ENCODE data around the gene BCDIN3D. TPM values are rescaled to one million over a fixed set of nuclear protein-coding genes. Genes with fewer than 3 reads are reported as not detected.
"Not testable (repeated sequence)": the region's sequence is repeated elsewhere in the genome, so short reads cannot be mapped to it uniquely, and the experiment has no call there.

Gene BCDIN3D
- total RNA-seq, 4 donors from 2014 or later = 2.3 to 5.2 (median 3.1) TPM

GRCh38 chr12:49873361-49873934 is 30.5 kb upstream of the BCDIN3D start:
- Histone ChIP-seq H3K4me3 (no peak overlapping the region), H3K9me3 (no peaks in the 10 kb centered on the region), H3K27me3 (no peaks in the 10 kb centered on the region), H3K27ac (no peak overlapping the region), H3K4me1 (peaks cover 0 to 3% (median 0%) of the 10 kb centered on the region in 4 donors), H3K36me3 (no peaks in the 10 kb centered on the region)
- TF ChIP-seq POLR2A (IDR thresholded peaks at IDR 0.05) (no peak), CTCF (IDR thresholded peaks at IDR 0.05) (no peak)
- peak in 1 of 3 donors; percentile 18 for DNase-seq

- H3K36me3 ChIP-seq = no peaks in the 10 kb centered on the region
- no peak overlapping the region for H3K27ac ChIP-seq
- H3K27me3 ChIP-seq = no peaks in the 10 kb centered on the region
- no peak for TF ChIP-seq POLR2A (IDR thresholded peaks at IDR 0.05)
- no peak for TF ChIP-seq CTCF (IDR thresholded peaks at IDR 0.05)
- H3K4me3 ChIP-seq = no peak overlapping the region
- no peaks in the 10 kb centered on the region for H3K9me3 ChIP-seq
- DNase-seq = no peak
- H3K4me1 ChIP-seq = peaks cover 0 to 6% (median 0%) of the 10 kb centered on the region in 4 donors
Measured at GRCh38 chr12:49872781-49873181, 29.9 kb upstream of the BCDIN3D start.

- H3K27ac ChIP-seq = no peak overlapping the region
- no peaks in the 10 kb centered on the region for H3K27me3 ChIP-seq
- no peak for DNase-seq
- TF ChIP-seq POLR2A (IDR thresholded peaks at IDR 0.05) (no peak), CTCF (IDR thresholded peaks at IDR 0.05) (no peak)
- no peaks in the 10 kb centered on the region for H3K36me3 ChIP-seq
- H3K4me3 ChIP-seq = no peak overlapping the region
- H3K4me1 ChIP-seq = peaks cover 0 to 10% (median 0%) of the 10 kb centered on the region in 4 donors
- no peaks in the 10 kb centered on the region for H3K9me3 ChIP-seq
Measured at GRCh38 chr12:49872381-49872780, 29.5 kb upstream of the BCDIN3D start.

- not testable (repeated sequence) for DNase-seq, H3K27me3 ChIP-seq
Measured at GRCh38 chr12:49871811-49872251, 28.9 kb upstream of the BCDIN3D start.

GRCh38 chr12:49871263-49871561 is 28.3 kb upstream of the BCDIN3D start:
- no peak overlapping the region for H3K27ac ChIP-seq
- no peaks in the 10 kb centered on the region for H3K27me3 ChIP-seq
- H3K9me3 ChIP-seq = no peaks in the 10 kb centered on the region
- no peak for TF ChIP-seq POLR2A (IDR thresholded peaks at IDR 0.05)
- no peak for TF ChIP-seq CTCF (IDR thresholded peaks at IDR 0.05)
- no peak overlapping the region for H3K4me3 ChIP-seq
- peaks cover 0 to 11% (median 0%) of the 10 kb centered on the region in 4 donors for H3K4me1 ChIP-seq
- no peak for DNase-seq
- no peaks in the 10 kb centered on the region for H3K36me3 ChIP-seq

More at GRCh38 chr12:49871811-49872251, 28.9 kb upstream of the BCDIN3D start:
- H3K36me3 ChIP-seq, H3K27ac ChIP-seq, H3K9me3 ChIP-seq, H3K4me3 ChIP-seq: not testable (repeated sequence)
- peaks cover 0 to 11% (median 0%) of the 10 kb centered on the region in 4 donors for H3K4me1 ChIP-seq

- DNase-seq = no peak
- Histone ChIP-seq H3K27me3 (no peaks in the 10 kb centered on the region), H3K4me3 (no peak overlapping the region), H3K9me3 (no peaks in the 10 kb centered on the region), H3K36me3 (no peaks in the 10 kb centered on the region), H3K4me1 (peaks cover 0 to 11% (median 0%) of the 10 kb centered on the region in 4 donors), H3K27ac (no peak overlapping the region)
- no peak for TF ChIP-seq CTCF (IDR thresholded peaks at IDR 0.05)
- no peak for TF ChIP-seq POLR2A (IDR thresholded peaks at IDR 0.05)
Measured at GRCh38 chr12:49870501-49871262, 27.8 kb upstream of the BCDIN3D start.

All from Peyer's patch (tissue), 4 donors.